ENCODE measurements around the gene ZNF57. TPM values are rescaled to one million over a fixed set of nuclear protein-coding genes. Genes with fewer than 3 reads are reported as not detected.

Gene ZNF57
- total and polyA plus RNA-seq, 9 of the 15 experiments (the other 6 are each of a cell fraction or from before 2014, with no cell fraction given): 3.9 to 13.5 (median 7.8) TPM

GRCh38 chr19:2853015-2853606 lies 47.6 kb upstream of the ZNF57 start:
- BruUV-seq (replicated peaks): no TSS peak
- ATAC-seq (no peak), FAIRE-seq (no peak), DNase-seq (ENCODE audit: extremely low read depth in 1 of 4, low spot score in 3 of 4) (no peak)
- Histone ChIP-seq H3K27ac (ENCODE audit: extremely low read depth, low read depth, low read length) (no peak overlapping the region), H3K79me2 (ENCODE audit: control insufficient read depth, insufficient read depth, low read length) (no peaks in the 10 kb centered on the region; the same call in 2 of the 3 replicates), H3K9ac (ENCODE audit: insufficient read depth in 1 of 2, low read depth in 2 of 2, low read length in 2 of 2) (no peak overlapping the region), H2AFZ (ENCODE audit: low read depth, low read length) (no peak overlapping the region), H4K20me1 (replicated peaks; ENCODE audit: control insufficient read depth, insufficient read depth, low read length) (no peaks in the 10 kb centered on the region), H3K4me2 (ENCODE audit: insufficient read depth, low read length) (no peak overlapping the region), H3K27me3 (ENCODE audit: control insufficient read depth in 2 of 2, insufficient read depth in 2 of 2, low read length in 2 of 2) (no peaks in the 10 kb centered on the region), H3K4me1 (replicated peaks in 1 of 2; ENCODE audit: control insufficient read depth in 2 of 2, insufficient read depth in 2 of 2, low read length in 2 of 2) (no peaks in the 10 kb centered on the region), H3K9me3 (replicated peaks; ENCODE audit: control insufficient read depth, insufficient read depth, low read depth, low read length) (peaks cover 35% of the 10 kb centered on the region), H3K9me1 (ENCODE audit: control insufficient read depth, insufficient read depth, low read length) (no peaks in the 10 kb centered on the region), H3K4me3 (no peak overlapping the region), H3K36me3 (ENCODE audit: control insufficient read depth, insufficient read depth, low read length) (peaks cover 37% of the 10 kb centered on the region)
- WGBS (ENCODE audit: insufficient coverage, low coverage, missing lambda C conversion rate): 76% methylated on average over 11 of the region's 11 CpGs
- ChIA-PET CTCF (ENCODE audit: low intra/inter-chr PET ratio) (no interaction called here), POLR2A (no interaction called here)
- intact Hi-C loops (cut with micrococcal nuclease) (no loop called here), in situ Hi-C loops (cut with MboI) (no loop called here)
- TF ChIP-seq ZNF318 (IDR thresholded peaks at IDR 0.05; ENCODE audit: borderline replicate concordance in 1 of 2, low read depth in 1 of 2) (0 out of 4 replicates have a peak, but pooled peaks of 1 of the 2 experiments have one; percentile 6), CTCF (IDR thresholded peaks at IDR 0.05 in 2 of 3, conservative IDR thresholded peaks at IDR 0.05 in 1 of 3; ENCODE audit: insufficient read depth in 2 of 3, low read depth in 1 of 3, low read length in 3 of 3) (no peak), HDAC8 (tag; IDR thresholded peaks at IDR 0.05) (no peak), TRIM28 (IDR thresholded peaks at IDR 0.05) (peak; percentile 90), CBX3 (IDR thresholded peaks at IDR 0.05; ENCODE audit: borderline replicate concordance in 1 of 2, low read length in 2 of 2) (peak in 1 of 2 experiments; percentile 88; a peak in 2 of 3 replicates), L3MBTL2 (IDR thresholded peaks at IDR 0.05) (0 out of 2 replicates have a peak, but pooled peaks have one; percentile 20), ZNF699 (CRISPR knock-in tag; IDR thresholded peaks at IDR 0.05; ENCODE audit: insufficient replicate concordance) (no peak), ZNF445 (CRISPR knock-in tag; IDR thresholded peaks at IDR 0.05; ENCODE audit: low read depth) (0 out of 2 replicates have a peak, but pooled peaks have one; percentile 51), ARHGAP35 (IDR thresholded peaks at IDR 0.05; ENCODE audit: partially characterized antibody) (no peak), ATF3 (IDR thresholded peaks at IDR 0.05) (no peak), ATF3 (CRISPR knock-in tag; conservative IDR thresholded peaks at IDR 0.05) (no peak)

Data from K562 (cell line).